GM10847 (cell line): ENCODE measurements around the gene CHRDL2.

Source experiments
- POLR2A ChIP-seq: IDR thresholded peaks from 2 replicates; pipeline ENCODE4 v1.6.1; 2011; ENCODE audit not compliant: insufficient read length; ENCODE audit errors: extremely low read depth

CHRDL2 gene

GRCh38 chr11:74672332-74672955 is 58.8 kb downstream of the CHRDL2 start:
- no peak for TF ChIP-seq POLR2A

GRCh38 chr11:74671520-74672196 is 59.6 kb downstream of the CHRDL2 start:
- TF ChIP-seq POLR2A: no peak

GRCh38 chr11:74670171-74670570 is 61.1 kb downstream of the CHRDL2 start:
- no peak for TF ChIP-seq POLR2A

GRCh38 chr11:74669211-74670160 is 61.7 kb downstream of the CHRDL2 start:
- TF ChIP-seq POLR2A: no peak

GRCh38 chr11:74663315-74663714 is 67.9 kb downstream of the CHRDL2 start:
- no peak for TF ChIP-seq POLR2A

- no peak for TF ChIP-seq POLR2A
Observed at GRCh38 chr11:74662487-74663103, 68.6 kb downstream of the CHRDL2 start.

GRCh38 chr11:74654976-74655375 is 76.2 kb downstream of the CHRDL2 start:
- TF ChIP-seq POLR2A: no peak

GRCh38 chr11:74650498-74650897 is 80.7 kb downstream of the CHRDL2 start:
- no peak for TF ChIP-seq POLR2A

GRCh38 chr11:74648894-74649293 is 82.3 kb downstream of the CHRDL2 start:
- no peak for TF ChIP-seq POLR2A

GRCh38 chr11:74647831-74648230 is 83.4 kb downstream of the CHRDL2 start:
- TF ChIP-seq POLR2A: no peak

GRCh38 chr11:74647404-74647803 is 83.8 kb downstream of the CHRDL2 start:
- TF ChIP-seq POLR2A: no peak

- TF ChIP-seq POLR2A: no peak
Observed at GRCh38 chr11:74646954-74647353, 84.3 kb downstream of the CHRDL2 start.
